K562 (cell line): ENCODE data around the gene ANKRD10. TPM values are rescaled to one million over a fixed set of nuclear protein-coding genes. Genes with fewer than 3 reads are reported as not detected.

Experiments used
- EGR1 ChIP-seq: fragments of 450-650 bp; conservative IDR thresholded peaks from 2 replicates; pipeline ENCODE4 v1.6.1; 2017; ENCODE audit warnings: mild to moderate bottlenecking
- polyA plus RNA-seq, 8 experiments: library from polyadenylated mRNA; depleted of rRNA in 4 of 8; stranded (reverse) in 5 of 8; unstranded in 3 of 8; fragments of >200 nt; fragmentation: Nextera tagmentation in 2 of 8; fragmentation: Illumina TruSeq in 1 of 8; extraction: Ambion mirVana in 2 of 8; extraction: Trizol in 1 of 8; gene quantifications; 2 replicates each; pipeline versions ENCODE4 v1.2.1 to v1.2.3, GENCODE V29; 2011 to 2014; ENCODE audit warnings: inconsistent platforms in 1 of 8, missing spikeins in 1 of 8
- total RNA-seq, 7 experiments: library from RNA; depleted of rRNA in 6 of 7; stranded (reverse); fragments of >200 nt in 6 of 7; fragmentation: Illumina TruSeq in 2 of 7; extraction: Trizol in 2 of 7; gene quantifications; 2 replicates each; pipeline versions ENCODE4 v1.2.1 to v1.2.3, GENCODE V29; 2011 to 2021; ENCODE audit warnings: low replicate concordance in 1 of 7
- TF ChIP-seq, protein P1 (sequence below): fragments of 450-650 bp; IDR thresholded peaks from 2 replicates; pipeline ENCODE4 v1.6.1; 2016; ENCODE audit warnings: mild to moderate bottlenecking
- TF ChIP-seq, protein P2 (sequence below): sonication (generic); formaldehyde crosslinking; IDR thresholded peaks from 2 replicates; pipeline ENCODE4 v1.8.1; 2023; ENCODE audit warnings: mild to moderate bottlenecking, missing genetic modification reagents

ANKRD10 gene
- total and polyA plus RNA-seq, 9 of the 15 experiments (the other 6 are each of a cell fraction or from before 2014, with no cell fraction given) = 21.7 to 183 (median 45.0) TPM

DNA sequence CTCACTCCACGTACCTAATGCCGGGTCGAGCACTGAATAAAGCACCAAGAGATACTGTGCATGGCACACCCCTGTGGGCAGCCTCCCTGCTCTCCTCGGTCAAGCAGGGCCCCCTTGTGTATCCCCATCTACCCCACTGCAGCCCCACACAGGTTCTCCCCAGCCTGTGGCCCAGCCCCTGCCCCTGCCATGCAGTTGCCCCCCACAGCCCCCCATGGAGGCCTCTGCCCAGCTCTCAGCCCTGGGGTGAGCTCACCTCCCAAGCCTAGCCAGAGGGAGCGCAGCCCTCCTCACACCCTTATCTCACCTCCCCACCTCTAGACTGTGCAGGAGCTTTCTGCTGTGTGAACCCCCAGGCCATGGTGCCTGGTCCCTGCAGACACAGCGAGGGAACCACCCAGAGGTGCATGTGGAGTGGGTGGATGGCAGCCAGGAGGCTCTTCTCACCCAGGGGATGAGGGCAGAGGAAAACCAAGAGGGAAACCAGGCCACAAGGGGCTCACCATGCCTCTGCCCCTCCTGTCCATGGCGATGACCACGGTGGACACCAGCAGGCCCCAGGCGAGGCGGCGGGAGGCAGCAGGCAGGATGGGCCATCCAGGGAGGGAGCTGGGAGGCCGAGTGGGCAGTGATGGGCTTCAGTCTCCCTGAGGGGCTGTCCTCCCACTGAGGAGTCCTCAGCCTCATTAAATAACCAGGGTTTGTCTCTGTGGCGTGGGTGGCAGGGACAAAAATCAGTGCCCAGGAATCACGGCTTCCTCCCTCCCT is 83.2 kb downstream of the ANKRD10 start (continued):
- TF ChIP-seq, protein P1, sequence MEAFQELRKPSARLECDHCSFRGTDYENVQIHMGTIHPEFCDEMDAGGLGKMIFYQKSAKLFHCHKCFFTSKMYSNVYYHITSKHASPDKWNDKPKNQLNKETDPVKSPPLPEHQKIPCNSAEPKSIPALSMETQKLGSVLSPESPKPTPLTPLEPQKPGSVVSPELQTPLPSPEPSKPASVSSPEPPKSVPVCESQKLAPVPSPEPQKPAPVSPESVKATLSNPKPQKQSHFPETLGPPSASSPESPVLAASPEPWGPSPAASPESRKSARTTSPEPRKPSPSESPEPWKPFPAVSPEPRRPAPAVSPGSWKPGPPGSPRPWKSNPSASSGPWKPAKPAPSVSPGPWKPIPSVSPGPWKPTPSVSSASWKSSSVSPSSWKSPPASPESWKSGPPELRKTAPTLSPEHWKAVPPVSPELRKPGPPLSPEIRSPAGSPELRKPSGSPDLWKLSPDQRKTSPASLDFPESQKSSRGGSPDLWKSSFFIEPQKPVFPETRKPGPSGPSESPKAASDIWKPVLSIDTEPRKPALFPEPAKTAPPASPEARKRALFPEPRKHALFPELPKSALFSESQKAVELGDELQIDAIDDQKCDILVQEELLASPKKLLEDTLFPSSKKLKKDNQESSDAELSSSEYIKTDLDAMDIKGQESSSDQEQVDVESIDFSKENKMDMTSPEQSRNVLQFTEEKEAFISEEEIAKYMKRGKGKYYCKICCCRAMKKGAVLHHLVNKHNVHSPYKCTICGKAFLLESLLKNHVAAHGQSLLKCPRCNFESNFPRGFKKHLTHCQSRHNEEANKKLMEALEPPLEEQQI = no peak
- TF ChIP-seq, protein P2, sequence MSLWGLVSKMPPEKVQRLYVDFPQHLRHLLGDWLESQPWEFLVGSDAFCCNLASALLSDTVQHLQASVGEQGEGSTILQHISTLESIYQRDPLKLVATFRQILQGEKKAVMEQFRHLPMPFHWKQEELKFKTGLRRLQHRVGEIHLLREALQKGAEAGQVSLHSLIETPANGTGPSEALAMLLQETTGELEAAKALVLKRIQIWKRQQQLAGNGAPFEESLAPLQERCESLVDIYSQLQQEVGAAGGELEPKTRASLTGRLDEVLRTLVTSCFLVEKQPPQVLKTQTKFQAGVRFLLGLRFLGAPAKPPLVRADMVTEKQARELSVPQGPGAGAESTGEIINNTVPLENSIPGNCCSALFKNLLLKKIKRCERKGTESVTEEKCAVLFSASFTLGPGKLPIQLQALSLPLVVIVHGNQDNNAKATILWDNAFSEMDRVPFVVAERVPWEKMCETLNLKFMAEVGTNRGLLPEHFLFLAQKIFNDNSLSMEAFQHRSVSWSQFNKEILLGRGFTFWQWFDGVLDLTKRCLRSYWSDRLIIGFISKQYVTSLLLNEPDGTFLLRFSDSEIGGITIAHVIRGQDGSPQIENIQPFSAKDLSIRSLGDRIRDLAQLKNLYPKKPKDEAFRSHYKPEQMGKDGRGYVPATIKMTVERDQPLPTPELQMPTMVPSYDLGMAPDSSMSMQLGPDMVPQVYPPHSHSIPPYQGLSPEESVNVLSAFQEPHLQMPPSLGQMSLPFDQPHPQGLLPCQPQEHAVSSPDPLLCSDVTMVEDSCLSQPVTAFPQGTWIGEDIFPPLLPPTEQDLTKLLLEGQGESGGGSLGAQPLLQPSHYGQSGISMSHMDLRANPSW (CRISPR knock-in tag) = no peak
- peak; percentile 12; the same call in 1 of the 2 replicates for TF ChIP-seq EGR1
